GM20431 (cell line): ENCODE measurements around the gene ZNF683.

Source experiments
- in situ Hi-C: fragments of 300-500 bp; cut with MseI, MboI; formaldehyde crosslinking; loops from one replicate; pipeline ENCODE4 v1.15.0; 2020; ENCODE audit warnings: low sequenced_read_pairs; ENCODE audit not compliant: unreplicated experiment

The ZNF683 gene

DNA sequence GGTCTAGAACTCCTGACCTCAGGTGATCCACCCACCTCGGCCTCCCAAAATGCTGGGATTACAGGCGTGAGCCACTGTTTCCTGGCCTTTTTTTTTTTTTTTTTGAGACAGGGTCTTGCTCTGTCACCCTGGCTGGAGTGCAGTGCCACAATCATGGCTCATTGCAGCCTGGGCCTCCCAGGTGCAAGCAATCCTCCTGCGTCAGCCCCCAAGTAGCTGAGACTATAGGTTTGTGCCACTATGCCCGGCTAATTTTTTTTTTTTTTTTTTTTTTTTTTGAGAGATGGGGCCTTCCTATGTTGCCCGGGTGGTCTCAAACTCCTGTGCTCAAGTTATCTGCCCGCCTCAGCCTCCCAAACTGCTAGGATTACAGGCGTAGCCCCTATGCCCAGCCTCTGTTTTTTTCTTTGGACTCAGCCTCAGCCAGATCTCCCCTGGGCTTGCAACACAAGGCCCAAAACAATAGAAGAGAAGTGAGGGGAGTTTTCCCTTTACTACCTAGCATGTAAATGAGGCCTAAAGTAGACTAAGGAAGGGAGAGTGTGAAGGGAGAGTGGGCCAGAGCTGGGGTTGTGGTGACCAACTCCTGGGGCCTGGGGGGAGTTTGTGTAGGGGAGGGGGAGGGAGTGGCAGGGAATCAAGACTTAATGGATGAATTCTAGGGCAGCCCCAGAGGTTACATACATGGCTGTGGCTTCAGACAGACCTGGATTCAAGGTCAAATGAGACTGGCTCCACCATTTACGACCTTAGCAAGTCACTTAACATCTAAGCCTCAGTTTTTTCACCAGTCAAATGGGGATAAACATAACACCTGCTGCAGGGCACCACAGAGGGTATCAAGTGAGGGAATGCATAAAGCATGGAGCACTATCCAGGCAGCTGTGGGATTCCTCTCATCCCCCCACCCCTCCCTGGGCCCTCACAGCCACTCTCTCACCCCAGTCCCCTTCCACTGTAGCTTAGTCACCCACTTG is 56.4 kb downstream of the ZNF683 start:
- in situ Hi-C loops: no loop called here

DNA sequence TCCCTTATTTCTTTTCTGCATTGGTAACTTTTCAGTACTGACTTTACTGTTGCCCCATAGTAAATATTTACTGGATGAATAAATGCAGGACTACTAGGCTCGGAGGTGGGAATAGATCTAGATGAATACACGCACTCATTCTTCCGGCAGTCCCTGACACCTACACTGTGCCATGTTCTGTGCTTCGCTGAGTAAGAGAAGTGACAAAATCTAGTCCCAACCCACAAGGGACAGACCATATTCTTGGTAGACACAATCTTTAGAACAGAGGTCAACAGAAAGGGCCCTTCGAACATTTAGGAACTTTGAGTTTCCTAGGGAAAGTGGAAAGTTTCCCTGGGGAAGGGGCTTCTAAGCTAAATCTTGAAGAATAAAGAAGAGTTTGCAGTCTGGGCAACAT is 58.0 kb downstream of the ZNF683 start:
- in situ Hi-C loops: no loop called here
